GM23338 (cell line): ENCODE data around the gene HLA-DQB2. TPM values are rescaled to one million over a fixed set of nuclear protein-coding genes. Genes with fewer than 3 reads are reported as not detected.

Experiments used
- ATAC-seq: fragments of 200-7000 bp; cut with Tn5 transposase; 3 replicates; pipeline ENCODE4 v1.9.1; 2020
- DNase-seq: peaks from one replicate; pipeline ENCODE4 v3.0.0-alpha.2; 2015; ENCODE audit warnings: low spot score
- H2AFZ ChIP-seq: fragments of 200-600 bp; sonication (generic); 2 replicates; pipeline ENCODE4 v1.8.0; 2016; ENCODE audit warnings: antibody characterized with exemption, mild to moderate bottlenecking, moderate library complexity
- H3F3A ChIP-seq: fragments of 200-600 bp; sonication (generic); replicated peaks from 2 replicates; pipeline ENCODE4 v1.8.0; 2017; ENCODE audit warnings: antibody characterized with exemption, mixed run types, low read depth
- H3K27ac ChIP-seq: fragments of 200-600 bp; sonication (generic); 2 replicates; pipeline ENCODE4 v1.6.1; 2016; ENCODE audit warnings: low read depth
- H3K27me3 ChIP-seq: fragments of 200-600 bp; sonication (generic); 2 replicates; pipeline ENCODE4 v1.8.0; 2016; ENCODE audit warnings: mild to moderate bottlenecking, mixed run types, moderate library complexity; ENCODE audit not compliant: insufficient read depth
- H3K36me3 ChIP-seq: fragments of 200-600 bp; sonication (generic); 2 replicates; pipeline ENCODE4 v1.8.0; 2016; ENCODE audit warnings: mild to moderate bottlenecking; ENCODE audit not compliant: insufficient read depth
- H3K4me1 ChIP-seq: fragments of 200-600 bp; sonication (generic); 2 replicates; pipeline ENCODE4 v1.8.0; 2016; ENCODE audit warnings: mild to moderate bottlenecking, moderate library complexity; ENCODE audit not compliant: insufficient read depth
- H3K4me2 ChIP-seq: fragments of 200-600 bp; sonication (generic); 2 replicates; pipeline ENCODE4 v1.7.1; 2017; ENCODE audit warnings: mixed run types
- H3K4me3 ChIP-seq: fragments of 200-600 bp; sonication (generic); 2 replicates; pipeline ENCODE4 v1.6.1; 2016; ENCODE audit warnings: mixed run types
- H3K79me2 ChIP-seq: fragments of 200-600 bp; sonication (generic); replicated peaks from 2 replicates; pipeline ENCODE4 v1.8.0; 2017; ENCODE audit warnings: mild to moderate bottlenecking; ENCODE audit not compliant: insufficient read depth
- H3K9me2 ChIP-seq: fragments of 200-600 bp; sonication (generic); 2 replicates; pipeline ENCODE4 v1.8.0; 2017; ENCODE audit not compliant: insufficient read depth
- H4K20me1 ChIP-seq: fragments of 200-600 bp; sonication (generic); replicated peaks from 2 replicates; pipeline ENCODE4 v1.8.0; 2017; ENCODE audit warnings: mild to moderate bottlenecking; ENCODE audit not compliant: insufficient read depth
- H3K27ac Mint-ChIP-seq: 2 replicates; pipeline ENCODE4 v1.8.0; 2020; ENCODE audit warnings: inconsistent platforms, mild to moderate bottlenecking, moderate library complexity, mixed read lengths
- H3K27me3 Mint-ChIP-seq: 3 replicates; pipeline ENCODE4 v1.8.0; 2022; ENCODE audit warnings: low read depth, mild to moderate bottlenecking, moderate library complexity, mixed read lengths, inconsistent platforms; ENCODE audit not compliant: insufficient read depth, poor library complexity
- H3K36me3 Mint-ChIP-seq: 3 replicates; pipeline ENCODE4 v1.8.0; 2021; ENCODE audit warnings: low read depth, mild to moderate bottlenecking, inconsistent platforms, moderate library complexity, mixed read lengths
- H3K4me1 Mint-ChIP-seq: 3 replicates; pipeline ENCODE4 v1.8.0; 2020; ENCODE audit warnings: mild to moderate bottlenecking, inconsistent platforms, mixed read lengths
- H3K4me3 Mint-ChIP-seq: 3 replicates; pipeline ENCODE4 v1.8.0; 2021; ENCODE audit warnings: moderate library complexity, mild to moderate bottlenecking, inconsistent platforms, mixed read lengths
- H3K9me3 Mint-ChIP-seq: 3 replicates; pipeline ENCODE4 v1.8.0; 2020; ENCODE audit warnings: moderate library complexity, mild to moderate bottlenecking, inconsistent platforms, mixed read lengths
- CREB1 ChIP-seq: fragments of 250-450 bp; sonication (Bioruptor Pico); IDR thresholded peaks from 2 replicates; pipeline ENCODE4 v1.5.0; 2020; ENCODE audit warnings: low read depth, mild to moderate bottlenecking, moderate library complexity
- CTCF ChIP-seq, 2 experiments: fragments of 200-600 bp in 1 of 2; sonication (generic) in 1 of 2; conservative IDR thresholded peaks; 2 replicates each; pipeline versions ENCODE4 v1.5.1 to v1.6.1; 2016 to 2017; ENCODE audit warnings: antibody characterized with exemption in 2 of 2, low read depth in 2 of 2, mild to moderate bottlenecking in 2 of 2, moderate library complexity in 1 of 2
- ETS1 ChIP-seq: IDR thresholded peaks from 2 replicates; pipeline ENCODE4 v1.6.1; 2016; ENCODE audit warnings: antibody characterized with exemption
- EZH2 ChIP-seq: fragments of 200-600 bp; sonication (generic); IDR thresholded peaks from one replicate; pipeline ENCODE4 v1.8.0; 2017; ENCODE audit warnings: antibody characterized with exemption, mild to moderate bottlenecking, low read depth; ENCODE audit not compliant: unreplicated experiment
- EZH2phosphoT487 ChIP-seq: fragments of 200-600 bp; sonication (generic); IDR thresholded peaks from one replicate; pipeline ENCODE4 v1.8.1; 2018; ENCODE audit warnings: antibody characterized with exemption; ENCODE audit not compliant: unreplicated experiment
- JUNB ChIP-seq: IDR thresholded peaks from one replicate; pipeline ENCODE4 v1.6.1; 2016; ENCODE audit warnings: antibody characterized with exemption; ENCODE audit not compliant: unreplicated experiment
- NANOG ChIP-seq: IDR thresholded peaks from 2 replicates; pipeline ENCODE4 v1.6.1; 2016; ENCODE audit warnings: antibody characterized with exemption, borderline replicate concordance
- POLR2AphosphoS5 ChIP-seq: IDR thresholded peaks from 2 replicates; pipeline ENCODE4 v1.6.1; 2016; ENCODE audit warnings: antibody characterized with exemption, low read depth
- REST ChIP-seq: IDR thresholded peaks from one replicate; pipeline ENCODE4 v1.6.1; 2018; ENCODE audit warnings: antibody characterized with exemption; ENCODE audit not compliant: unreplicated experiment
- STAT1 ChIP-seq: IDR thresholded peaks from one replicate; pipeline ENCODE4 v1.6.1; 2016; ENCODE audit warnings: antibody characterized with exemption; ENCODE audit not compliant: unreplicated experiment
- ZNF114 ChIP-seq: fragments of 250-450 bp; sonication (Bioruptor Pico); IDR thresholded peaks from 2 replicates; pipeline ENCODE4 v1.5.0; 2020; ENCODE audit warnings: mild to moderate bottlenecking, moderate library complexity
- ZNF331 ChIP-seq: fragments of 250-450 bp; sonication (Bioruptor Pico); IDR thresholded peaks from 2 replicates; pipeline ENCODE4 v1.5.0; 2020; ENCODE audit warnings: low read depth, mild to moderate bottlenecking, moderate library complexity
- ZNF462 ChIP-seq: fragments of 250-450 bp; sonication (Bioruptor Pico); IDR thresholded peaks from 2 replicates; pipeline ENCODE4 v1.5.0; 2020; ENCODE audit warnings: mild to moderate bottlenecking, moderate library complexity
- long read RNA-seq: library from polyadenylated mRNA; unstranded; transcript quantifications from one replicate; pipeline ENCODE4 v2.0.0, GENCODE V29; 2020; ENCODE audit not compliant: unreplicated experiment
- polyA plus RNA-seq: library from polyadenylated mRNA; unstranded; fragments of >200 nt; fragmentation: Nextera tagmentation; extraction: Ambion mirVana; gene quantifications from 2 replicates; pipeline ENCODE4 v1.2.1, GENCODE V29; 2016
- total RNA-seq: library from RNA; depleted of rRNA; stranded (reverse); fragments of >200 nt; shearing (Covaris generic); gene quantifications from 2 replicates; pipeline ENCODE4 v1.2.3, GENCODE V29; 2014; rRNA removed

HLA-DQB2 gene
- total RNA-seq = not detected in 2 replicates
- 0.37 TPM in 1 of 2 replicates, not detected in the other for polyA plus RNA-seq
- long read RNA-seq = 0 reads

DNA sequence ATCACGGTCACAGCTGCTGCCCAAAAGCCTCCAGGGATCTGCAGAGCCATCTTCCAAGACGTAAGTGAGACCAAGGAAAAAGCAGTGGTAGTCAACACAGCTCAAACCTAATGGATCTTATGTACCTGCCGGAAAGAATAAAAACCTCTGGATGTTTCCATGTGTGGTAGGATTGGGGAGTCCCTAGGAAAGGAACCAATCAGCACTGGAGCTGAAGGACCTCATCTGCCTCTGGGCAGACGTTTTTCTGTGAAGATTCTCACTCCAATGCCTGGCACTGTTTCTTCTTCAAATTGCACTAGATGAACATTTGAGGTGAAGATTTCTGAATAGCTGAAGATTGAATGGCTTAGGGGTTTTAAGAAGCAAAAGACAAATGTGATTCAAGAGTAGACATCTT lies at the start of gene HLA-DQB2:
HLA-DQB2 (minus strand) TSS at position 112 of the 400 bp plus-strand sequence; CDS start at position 50, 62 bp downstream.
- peak within 1 kb of the TSS; percentile 38; the same call in 1 of the 2 replicates for H2AFZ ChIP-seq
- peaks cover 5% of the 10 kb centered on the region for H3K27me3 Mint-ChIP-seq
- peaks cover 9% of the 10 kb centered on the region; the same call in 2 of the 3 replicates for H3K4me1 Mint-ChIP-seq
- no peaks in the 10 kb centered on the region for H3K27me3 ChIP-seq
- no peak for ATAC-seq
- no peaks in the 10 kb centered on the region for H3K9me2 ChIP-seq
- H3K36me3 ChIP-seq = no peaks in the 10 kb centered on the region
- no peak within 1 kb of the TSS for H3K27ac Mint-ChIP-seq
- H3K4me3 Mint-ChIP-seq = no peak within 1 kb of the TSS
- H3K79me2 ChIP-seq = no peaks in the 10 kb centered on the region
- no peaks in the 10 kb centered on the region for H3K36me3 Mint-ChIP-seq
- DNase-seq = no peak
- TF ChIP-seq ZNF462 (CRISPR knock-in tag) = no peak
- TF ChIP-seq STAT1 = no peak
- no peak for TF ChIP-seq JUNB
- TF ChIP-seq ZNF114 (CRISPR knock-in tag) = no peak
- no peak for TF ChIP-seq REST
- no peak for TF ChIP-seq CTCF (conservative IDR thresholded peaks at IDR 0.05; ENCODE audit: low read depth in 2 of 2)
- no peak for TF ChIP-seq EZH2phosphoT487
- no peak for TF ChIP-seq POLR2AphosphoS5
- TF ChIP-seq ETS1 = no peak
- TF ChIP-seq ZNF331 (CRISPR knock-in tag) = no peak
- no peak for TF ChIP-seq EZH2
- no peak for TF ChIP-seq NANOG
- TF ChIP-seq CREB1 (CRISPR knock-in tag) = no peak
- no peaks in the 10 kb centered on the region for H3K9me3 Mint-ChIP-seq
- H3F3A ChIP-seq = no peaks in the 10 kb centered on the region
- H3K4me1 ChIP-seq = peaks cover 4% of the 10 kb centered on the region; the same call in 1 of the 2 replicates
- no peak within 1 kb of the TSS for H3K4me3 ChIP-seq
- H3K4me2 ChIP-seq = no peak within 1 kb of the TSS
- no peak within 1 kb of the TSS for H3K27ac ChIP-seq
- no peaks in the 10 kb centered on the region for H4K20me1 ChIP-seq
